Endothelial cell of umbilical vein (primary cell): ENCODE measurements around the gene DNAH6. TPM values are rescaled to one million over a fixed set of nuclear protein-coding genes. Genes with fewer than 3 reads are reported as not detected.

Experiments used
- BruUV-seq: library from RNA; stranded (reverse); fragments of 400-500 nt; replicated peaks from 2 replicates; lab custom pipeline; 2021; lab: Mats Ljungman, UMichigan
- CTCF ChIA-PET: fragments of 300-600, 350-600 bp; sonication (Branson Sonifier 250); formaldehyde crosslinking; loops from one replicate; lab custom pipeline; 2021; ENCODE audit warnings: antibody characterized with exemption, inconsistent platforms; lab: Charles Lee
- POLR2A ChIA-PET: fragments of 300-600, 350-600 bp; sonication (Branson Sonifier 250); formaldehyde crosslinking; loops from one replicate; lab custom pipeline; 2021; ENCODE audit warnings: antibody characterized with exemption, inconsistent platforms; lab: Charles Lee
- DNase-seq: peaks from one replicate; pipeline ENCODE4 v3.0.0-alpha.2; 2011; ENCODE audit warnings: low read depth, low spot score
- FAIRE-seq: peaks from 2 replicates; lab custom pipeline; 2011; peaks lifted over from hg19 to GRCh38; lab: Jason Lieb, UNC
- H2AFZ ChIP-seq: 2 replicates; pipeline ENCODE4 v1.6.0; 2012; ENCODE audit warnings: low read depth, low read length, control low read depth, inconsistent platforms
- H3K27ac ChIP-seq: 2 replicates; pipeline ENCODE4 v1.5.1; 2011; ENCODE audit warnings: low read depth, mild to moderate bottlenecking, control low read depth, low read length, moderate library complexity; ENCODE audit not compliant: insufficient read depth
- H3K27me3 ChIP-seq, 2 experiments: 2 replicates each; pipeline versions ENCODE4 v1.6.0 to v1.6.1; 2011; ENCODE audit warnings: low read length in 2 of 2, mixed read lengths in 1 of 2; ENCODE audit not compliant: control insufficient read depth in 2 of 2, insufficient read depth in 2 of 2
- H3K36me3 ChIP-seq, 2 experiments: 2 replicates in 1 of 2; 3 replicates in 1 of 2; pipeline ENCODE4 v1.5.1; 2011; ENCODE audit warnings: low read length in 2 of 2, mild to moderate bottlenecking in 1 of 2, moderate library complexity in 1 of 2; ENCODE audit not compliant: control insufficient read depth in 2 of 2, insufficient read depth in 2 of 2; ENCODE audit errors: extremely low read depth in 1 of 2
- H3K4me1 ChIP-seq: 3 replicates; pipeline ENCODE4 v1.5.1; 2011; ENCODE audit warnings: mild to moderate bottlenecking, low read length; ENCODE audit not compliant: control insufficient read depth, insufficient read depth; ENCODE audit errors: extremely low read depth
- H3K4me2 ChIP-seq: 2 replicates; pipeline ENCODE4 v1.6.1; 2011; ENCODE audit warnings: low read length, control low read depth, mixed read lengths; ENCODE audit not compliant: insufficient read depth
- H3K4me3 ChIP-seq, 3 experiments: fragments of 200-600 bp in 1 of 3; sonication (generic), shearing (Covaris generic) in 1 of 3; replicated peaks in 1 of 3; 2 replicates each; pipeline ENCODE4 v1.5.1; 2011 to 2016; ENCODE audit warnings: control low read depth in 3 of 3, low read length in 3 of 3, mild to moderate bottlenecking in 2 of 3, inconsistent platforms in 1 of 3, low read depth in 1 of 3, moderate library complexity in 1 of 3; ENCODE audit not compliant: insufficient read depth in 1 of 3
- H3K79me2 ChIP-seq: 2 replicates; pipeline ENCODE4 v1.6.0; 2012; ENCODE audit warnings: low read length, inconsistent platforms; ENCODE audit not compliant: control insufficient read depth, insufficient read depth
- H3K9ac ChIP-seq: replicated peaks from 2 replicates; pipeline ENCODE3; 2011; ENCODE audit warnings: low read length, control low read depth; ENCODE audit not compliant: insufficient read depth; ENCODE audit errors: extremely low read depth
- H3K9me1 ChIP-seq: replicated peaks from 3 replicates; pipeline ENCODE4 v1.6.0; 2011; ENCODE audit warnings: mild to moderate bottlenecking, low read length; ENCODE audit not compliant: control insufficient read depth, insufficient read depth; ENCODE audit errors: extremely low read depth
- H3K9me3 ChIP-seq: replicated peaks from 2 replicates; pipeline ENCODE4 v1.5.1; 2012; ENCODE audit warnings: low read length, inconsistent platforms; ENCODE audit not compliant: control insufficient read depth, insufficient read depth
- H4K20me1 ChIP-seq: replicated peaks from 2 replicates; pipeline ENCODE3; 2011; ENCODE audit warnings: mild to moderate bottlenecking, low read length; ENCODE audit not compliant: control insufficient read depth, insufficient read depth; ENCODE audit errors: extremely low read depth
- EZH2 ChIP-seq: IDR thresholded peaks from 2 replicates; pipeline ENCODE4 v1.6.1; 2012; ENCODE audit warnings: borderline replicate concordance, low read depth, mild to moderate bottlenecking, moderate library complexity, low read length, inconsistent platforms; ENCODE audit not compliant: severe bottlenecking
- FOS ChIP-seq: IDR thresholded peaks from 2 replicates; pipeline ENCODE4 v1.6.1; 2011; ENCODE audit warnings: mild to moderate bottlenecking, low read length, moderate library complexity, borderline replicate concordance; ENCODE audit not compliant: insufficient read depth
- GATA2 ChIP-seq: IDR thresholded peaks from 2 replicates; pipeline ENCODE4 v1.7.0; 2011; ENCODE audit warnings: low read depth, mild to moderate bottlenecking, moderate library complexity, mixed read lengths, low read length; ENCODE audit not compliant: insufficient read length, insufficient read depth
- JUN ChIP-seq: IDR thresholded peaks from 2 replicates; pipeline ENCODE4 v1.6.1; 2011; ENCODE audit warnings: borderline replicate concordance, low read depth; ENCODE audit not compliant: insufficient read length, insufficient read depth
- MYC ChIP-seq: IDR thresholded peaks from one replicate; pipeline ENCODE4 v1.6.1; 2011; ENCODE audit warnings: mild to moderate bottlenecking, low read depth, low read length
- POLR2A ChIP-seq: IDR thresholded peaks from 2 replicates; pipeline ENCODE4 v1.6.1; 2012; ENCODE audit warnings: low read depth, mild to moderate bottlenecking, control low read depth, low read length
- POLR2AphosphoS5 ChIP-seq: IDR thresholded peaks from 2 replicates; pipeline ENCODE4 v1.6.1; 2012; ENCODE audit warnings: low read depth, mild to moderate bottlenecking, control low read depth, low read length, moderate library complexity; ENCODE audit not compliant: insufficient read depth
- dilution Hi-C: fragments of 300-500 bp; cut with MboI; formaldehyde crosslinking; loops from one replicate; pipeline ENCODE4 v1.15.0; 2019; ENCODE audit warnings: low sequenced_read_pairs; ENCODE audit not compliant: extremely low pct_ligation_motif_present
- intact Hi-C: fragments of 100-400 bp; cut with micrococcal nuclease; formaldehyde crosslinking; loops from one replicate; pipeline ENCODE4 v1.10.0; 2022
- polyA plus RNA-seq, 4 experiments: library from polyadenylated mRNA; depleted of rRNA in 3 of 4; stranded (reverse) in 3 of 4; unstranded in 1 of 4; fragments of >200 nt; gene quantifications; 2 replicates each; pipeline versions ENCODE4 v1.2.1 to v1.2.3, GENCODE V29; 2011 to 2012; ENCODE audit warnings: missing spikeins in 1 of 4
- total RNA-seq: library from RNA; stranded (reverse); gene quantifications from 2 replicates; pipeline ENCODE4 v1.2.3, GENCODE V29; 2021
- TF ChIP-seq, protein P1 (sequence below), 2 donors: IDR thresholded peaks; 1 replicate in 1 of 2; 2 replicates in 1 of 2; pipeline ENCODE4 v1.5.1; 2011; ENCODE audit warnings: low read length in 2 of 2, mild to moderate bottlenecking in 2 of 2, moderate library complexity in 2 of 2, control low read depth in 1 of 2, inconsistent platforms in 1 of 2, low read depth in 1 of 2; ENCODE audit not compliant: insufficient read depth in 1 of 2; ENCODE audit errors: extremely low read depth in 1 of 2
- TF ChIP-seq, protein P2 (sequence below): IDR thresholded peaks from 2 replicates; pipeline ENCODE4 v1.6.1; 2011; ENCODE audit not compliant: insufficient read depth, insufficient read length

Gene DNAH6
- total and polyA plus RNA-seq, 2 donors (not counting 3 experiments of a cell fraction or from before 2014, with no cell fraction given), result 0.24 TPM; not detected in 1

DNA sequence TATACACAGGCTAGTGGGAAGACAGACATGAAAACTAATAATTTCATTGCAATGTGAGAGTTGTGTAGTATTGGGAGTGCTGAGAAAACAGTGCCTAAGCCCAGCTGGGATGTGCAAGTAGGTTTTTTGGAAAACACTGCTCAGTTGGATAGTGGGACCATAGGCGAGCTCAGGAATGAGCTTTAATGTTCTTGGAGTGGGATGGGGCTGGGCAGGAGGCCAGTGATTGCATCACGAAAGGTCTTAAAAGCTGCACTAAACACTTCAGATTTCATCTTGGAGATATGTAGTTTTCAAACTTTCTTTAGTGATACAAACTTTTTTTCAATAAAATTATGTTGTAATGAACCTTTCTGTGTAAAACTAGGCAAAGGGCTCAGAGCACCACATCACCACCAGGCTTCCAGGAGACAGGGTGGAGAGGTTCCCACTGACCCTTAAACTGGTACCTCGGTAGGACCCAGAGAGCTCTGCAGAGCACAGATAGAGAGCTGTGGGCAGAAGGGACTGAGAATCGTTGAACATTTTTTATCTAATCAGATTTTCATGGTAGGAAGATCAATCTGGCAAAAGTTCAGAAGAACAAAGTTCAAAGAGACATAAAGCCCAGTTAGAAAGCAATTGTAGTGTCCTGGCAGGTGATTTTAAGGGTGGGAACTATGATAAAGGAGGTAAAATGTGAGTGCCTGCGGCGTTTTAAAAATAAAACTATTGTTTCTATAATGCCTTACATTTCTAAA, 188.4 kb downstream of the DNAH6 start:
- no peak for TF ChIP-seq POLR2AphosphoS5
- TF ChIP-seq GATA2, result no peak
- TF ChIP-seq EZH2, result no peak
- no peak for TF ChIP-seq FOS
- no peak for TF ChIP-seq MYC
- H3K9me3 ChIP-seq, result no peaks in the 10 kb centered on the region
- H3K27me3 ChIP-seq, result no peaks in the 10 kb centered on the region
- no TSS peak for BruUV-seq
- CTCF ChIA-PET, result no interaction called here
- FAIRE-seq (no peak), DNase-seq (no peak)
- H2AFZ ChIP-seq, result no peak overlapping the region
- H3K4me2 ChIP-seq, result no peak overlapping the region
- H4K20me1 ChIP-seq, result no peaks in the 10 kb centered on the region
- H3K9ac ChIP-seq, result no peak overlapping the region
- no peak overlapping the region for H3K27ac ChIP-seq
- intact Hi-C loops (no loop called here), dilution Hi-C loops (no loop called here)
- no peaks in the 10 kb centered on the region for H3K9me1 ChIP-seq
- no peaks in the 10 kb centered on the region for H3K79me2 ChIP-seq
- no peaks in the 10 kb centered on the region for H3K36me3 ChIP-seq
- H3K4me3 ChIP-seq, result no peak overlapping the region
- POLR2A ChIA-PET, result no interaction called here
- no peaks in the 10 kb centered on the region for H3K4me1 ChIP-seq

DNA sequence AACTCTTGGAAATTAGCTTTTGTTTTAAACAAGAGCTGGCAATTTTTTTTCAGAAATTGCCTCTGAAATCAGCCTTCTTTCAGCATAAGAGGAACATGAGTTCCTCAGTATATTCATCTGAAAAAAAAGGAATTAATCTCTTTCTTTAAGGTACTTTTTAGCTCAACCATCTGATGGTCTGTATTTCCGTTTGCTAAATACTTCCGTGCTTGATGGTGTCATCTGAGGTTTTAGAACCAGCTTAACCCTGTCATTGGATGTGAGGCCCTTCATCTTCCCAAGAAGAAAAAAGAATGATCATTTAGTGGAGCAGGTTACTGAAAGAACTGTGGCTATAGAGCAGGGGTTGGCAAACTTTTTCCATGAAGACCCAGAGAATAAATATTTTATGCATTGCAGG, 189.6 kb downstream of the DNAH6 start:
- Histone ChIP-seq H4K20me1 (no peaks in the 10 kb centered on the region), H3K9me1 (no peaks in the 10 kb centered on the region), H3K79me2 (no peaks in the 10 kb centered on the region), H3K4me2 (no peak overlapping the region), H3K27ac (no peak overlapping the region), H2AFZ (no peak overlapping the region), H3K4me3 (no peak overlapping the region), H3K9me3 (no peaks in the 10 kb centered on the region), H3K9ac (no peak overlapping the region), H3K27me3 (no peaks in the 10 kb centered on the region), H3K4me1 (no peaks in the 10 kb centered on the region), H3K36me3 (no peaks in the 10 kb centered on the region)
- ChIA-PET CTCF (no interaction called here), POLR2A (no interaction called here)
- dilution Hi-C loops (no loop called here), intact Hi-C loops (no loop called here)
- FAIRE-seq, result no peak
- BruUV-seq, result no TSS peak
- no peak for DNase-seq
- TF ChIP-seq POLR2AphosphoS5 (no peak), EZH2 (no peak), MYC (no peak), FOS (no peak), JUN (no peak), GATA2 (no peak), POLR2A (no peak)
- TF ChIP-seq, protein P1, sequence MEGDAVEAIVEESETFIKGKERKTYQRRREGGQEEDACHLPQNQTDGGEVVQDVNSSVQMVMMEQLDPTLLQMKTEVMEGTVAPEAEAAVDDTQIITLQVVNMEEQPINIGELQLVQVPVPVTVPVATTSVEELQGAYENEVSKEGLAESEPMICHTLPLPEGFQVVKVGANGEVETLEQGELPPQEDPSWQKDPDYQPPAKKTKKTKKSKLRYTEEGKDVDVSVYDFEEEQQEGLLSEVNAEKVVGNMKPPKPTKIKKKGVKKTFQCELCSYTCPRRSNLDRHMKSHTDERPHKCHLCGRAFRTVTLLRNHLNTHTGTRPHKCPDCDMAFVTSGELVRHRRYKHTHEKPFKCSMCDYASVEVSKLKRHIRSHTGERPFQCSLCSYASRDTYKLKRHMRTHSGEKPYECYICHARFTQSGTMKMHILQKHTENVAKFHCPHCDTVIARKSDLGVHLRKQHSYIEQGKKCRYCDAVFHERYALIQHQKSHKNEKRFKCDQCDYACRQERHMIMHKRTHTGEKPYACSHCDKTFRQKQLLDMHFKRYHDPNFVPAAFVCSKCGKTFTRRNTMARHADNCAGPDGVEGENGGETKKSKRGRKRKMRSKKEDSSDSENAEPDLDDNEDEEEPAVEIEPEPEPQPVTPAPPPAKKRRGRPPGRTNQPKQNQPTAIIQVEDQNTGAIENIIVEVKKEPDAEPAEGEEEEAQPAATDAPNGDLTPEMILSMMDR (IDR thresholded peaks at IDR 0.05; ENCODE audit: extremely low read depth in 1 of 2, insufficient read depth in 1 of 2, low read depth in 1 of 2, low read length in 2 of 2), result no peak
- TF ChIP-seq, protein P2, sequence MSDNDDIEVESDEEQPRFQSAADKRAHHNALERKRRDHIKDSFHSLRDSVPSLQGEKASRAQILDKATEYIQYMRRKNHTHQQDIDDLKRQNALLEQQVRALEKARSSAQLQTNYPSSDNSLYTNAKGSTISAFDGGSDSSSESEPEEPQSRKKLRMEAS, result no peak
